ENCODE data around the gene FAN1.

The FAN1 gene

GRCh38 chr15:30954674-30955073 lies 51.0 kb downstream of the FAN1 start:
- no peak overlapping the region for H3K4me3 ChIP-seq (ENCODE audit: low read depth, low read length)

GRCh38 chr15:30956216-30957124 lies 52.8 kb downstream of the FAN1 start:
- H3K4me3 ChIP-seq (ENCODE audit: low read depth, low read length) = no peak overlapping the region

- H3K4me3 ChIP-seq (ENCODE audit: low read depth, low read length) = no peak overlapping the region
These were observed 54.5 kb downstream of the FAN1 start for GRCh38 chr15:30958219-30958618.

- H3K4me3 ChIP-seq (ENCODE audit: low read depth, low read length) = no peak overlapping the region
These were observed 58.4 kb downstream of the FAN1 start for GRCh38 chr15:30962079-30962478.

- H3K4me3 ChIP-seq (ENCODE audit: low read depth, low read length) = no peak overlapping the region
These were observed 58.9 kb downstream of the FAN1 start for GRCh38 chr15:30962659-30963058.

GRCh38 chr15:30963681-30964080 lies 60.0 kb downstream of the FAN1 start:
- no peak overlapping the region for H3K4me3 ChIP-seq (ENCODE audit: low read depth, low read length)

GRCh38 chr15:30969724-30970123 lies 66.0 kb downstream of the FAN1 start:
- no peak overlapping the region for H3K4me3 ChIP-seq (ENCODE audit: low read depth, low read length)

- no peak overlapping the region for H3K4me3 ChIP-seq (ENCODE audit: low read depth, low read length)
These were observed 69.7 kb downstream of the FAN1 start for GRCh38 chr15:30973379-30973778.

- no peak overlapping the region for H3K4me3 ChIP-seq (ENCODE audit: low read depth, low read length)
These were observed 70.4 kb downstream of the FAN1 start for GRCh38 chr15:30974112-30974511.

- H3K4me3 ChIP-seq (ENCODE audit: low read depth, low read length) = no peak overlapping the region
These were observed 74.6 kb downstream of the FAN1 start for GRCh38 chr15:30978328-30978727.

- H3K4me3 ChIP-seq (ENCODE audit: low read depth, low read length) = no peak overlapping the region
These were observed 75.7 kb downstream of the FAN1 start for GRCh38 chr15:30979457-30979856.

- no peak overlapping the region for H3K4me3 ChIP-seq (ENCODE audit: low read depth, low read length)
These were observed 80.4 kb downstream of the FAN1 start for GRCh38 chr15:30984118-30984517.

GRCh38 chr15:30984542-30984941 lies 80.8 kb downstream of the FAN1 start:
- H3K4me3 ChIP-seq (ENCODE audit: low read depth, low read length) = no peak overlapping the region

GRCh38 chr15:30985081-30985531 lies 81.4 kb downstream of the FAN1 start:
- no peak overlapping the region for H3K4me3 ChIP-seq (ENCODE audit: low read depth, low read length)

GRCh38 chr15:30990036-30990435 lies 86.3 kb downstream of the FAN1 start:
- H3K4me3 ChIP-seq (ENCODE audit: low read depth, low read length) = no peak overlapping the region

- H3K4me3 ChIP-seq (ENCODE audit: low read depth, low read length) = peak overlapping the region; percentile 68
These were observed 86.9 kb downstream of the FAN1 start for GRCh38 chr15:30990446-30991254.

GRCh38 chr15:30991255-30992235 lies 87.8 kb downstream of the FAN1 start, which contains the start of gene MTMR10:
Gene MTMR10, minus strand, starts transcription at chr15:30991628. Its CDS starts 122 bp downstream, at chr15:30991506.
- H3K4me3 ChIP-seq (ENCODE audit: low read depth, low read length) = peak within 1 kb of the TSS; percentile 68

- H3K4me3 ChIP-seq (ENCODE audit: low read depth, low read length) = peak overlapping the region; percentile 68
These were observed 88.6 kb downstream of the FAN1 start for GRCh38 chr15:30992249-30992864.
